ENCODE data around the gene SPACA4. TPM values are rescaled to one million over a fixed set of nuclear protein-coding genes. Genes with fewer than 3 reads are reported as not detected.

SPACA4 gene
- polyA plus RNA-seq, 2 of the 4 experiments (the other 2 are of a cell fraction): 0.08 to 0.12 TPM

DNA sequence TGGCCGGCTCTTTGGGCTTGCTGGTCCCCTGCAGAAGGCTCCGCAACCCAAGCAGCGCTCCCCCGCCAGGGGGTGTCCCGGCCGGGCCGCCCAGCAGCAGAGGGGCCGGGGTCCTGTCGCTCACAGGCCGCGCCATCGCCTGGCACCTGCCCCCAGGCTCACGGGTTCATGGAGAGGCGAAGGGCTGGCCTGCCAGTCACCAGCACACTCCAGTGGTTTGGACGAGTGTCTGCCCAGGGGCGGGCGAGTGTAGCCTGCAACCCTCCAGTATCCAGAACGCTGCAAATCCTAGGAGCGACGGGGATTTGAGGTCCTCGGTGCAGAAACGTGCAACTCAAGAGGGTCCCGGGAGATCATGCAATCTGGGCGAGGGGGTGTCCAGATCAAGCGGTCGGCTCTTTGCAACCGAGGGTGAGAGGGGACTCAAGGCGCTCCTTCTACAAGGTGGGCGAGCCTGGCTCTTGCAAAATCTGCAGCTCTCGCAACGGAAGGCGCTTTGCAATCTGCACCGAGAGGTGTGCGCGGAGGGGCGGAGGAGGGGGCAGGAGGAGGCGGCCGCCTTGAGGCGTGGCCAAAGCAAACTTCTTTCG, 30.4 kb downstream of the SPACA4 start, which contains the start of gene DBP (continued):
- TF ChIP-seq, protein P1, sequence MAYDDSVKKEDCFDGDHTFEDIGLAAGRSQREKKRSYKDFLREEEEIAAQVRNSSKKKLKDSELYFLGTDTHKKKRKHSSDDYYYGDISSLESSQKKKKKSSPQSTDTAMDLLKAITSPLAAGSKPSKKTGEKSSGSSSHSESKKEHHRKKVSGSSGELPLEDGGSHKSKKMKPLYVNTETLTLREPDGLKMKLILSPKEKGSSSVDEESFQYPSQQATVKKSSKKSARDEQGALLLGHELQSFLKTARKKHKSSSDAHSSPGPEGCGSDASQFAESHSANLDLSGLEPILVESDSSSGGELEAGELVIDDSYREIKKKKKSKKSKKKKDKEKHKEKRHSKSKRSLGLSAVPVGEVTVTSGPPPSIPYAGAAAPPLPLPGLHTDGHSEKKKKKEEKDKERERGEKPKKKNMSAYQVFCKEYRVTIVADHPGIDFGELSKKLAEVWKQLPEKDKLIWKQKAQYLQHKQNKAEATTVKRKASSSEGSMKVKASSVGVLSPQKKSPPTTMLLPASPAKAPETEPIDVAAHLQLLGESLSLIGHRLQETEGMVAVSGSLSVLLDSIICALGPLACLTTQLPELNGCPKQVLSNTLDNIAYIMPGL (CRISPR knock-in tag; IDR thresholded peaks at IDR 0.05; ENCODE audit: borderline replicate concordance): no peak
- TF ChIP-seq, protein P2, sequence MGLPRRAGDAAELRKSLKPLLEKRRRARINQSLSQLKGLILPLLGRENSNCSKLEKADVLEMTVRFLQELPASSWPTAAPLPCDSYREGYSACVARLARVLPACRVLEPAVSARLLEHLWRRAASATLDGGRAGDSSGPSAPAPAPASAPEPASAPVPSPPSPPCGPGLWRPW (IDR thresholded peaks at IDR 0.05): no peak
- no peak for TF ChIP-seq ESRRA (IDR thresholded peaks at IDR 0.05; ENCODE audit: borderline replicate concordance, low read length)
- TF ChIP-seq HDAC2 (IDR thresholded peaks at IDR 0.05): 0 out of 2 replicates have a peak, but pooled peaks have one; percentile 42
- no peak for TF ChIP-seq FOSB (CRISPR knock-in tag; IDR thresholded peaks at IDR 0.05)
- no peak for TF ChIP-seq ZSCAN20 (CRISPR knock-in tag; IDR thresholded peaks at IDR 0.05)
- peak; percentile 47 to 75; a peak in 3 of 4 replicates for TF ChIP-seq CEBPB (IDR thresholded peaks at IDR 0.05)
- TF ChIP-seq, protein P3, sequence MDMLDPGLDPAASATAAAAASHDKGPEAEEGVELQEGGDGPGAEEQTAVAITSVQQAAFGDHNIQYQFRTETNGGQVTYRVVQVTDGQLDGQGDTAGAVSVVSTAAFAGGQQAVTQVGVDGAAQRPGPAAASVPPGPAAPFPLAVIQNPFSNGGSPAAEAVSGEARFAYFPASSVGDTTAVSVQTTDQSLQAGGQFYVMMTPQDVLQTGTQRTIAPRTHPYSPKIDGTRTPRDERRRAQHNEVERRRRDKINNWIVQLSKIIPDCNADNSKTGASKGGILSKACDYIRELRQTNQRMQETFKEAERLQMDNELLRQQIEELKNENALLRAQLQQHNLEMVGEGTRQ (IDR thresholded peaks at IDR 0.05): no peak
- TF ChIP-seq RNF2 (IDR thresholded peaks at IDR 0.05; ENCODE audit: borderline replicate concordance, low read depth): 0 out of 2 replicates have a peak, but pooled peaks have one; percentile 24
- TF ChIP-seq POLR2A (IDR thresholded peaks at IDR 0.05; ENCODE audit: low read length): no peak

DNA sequence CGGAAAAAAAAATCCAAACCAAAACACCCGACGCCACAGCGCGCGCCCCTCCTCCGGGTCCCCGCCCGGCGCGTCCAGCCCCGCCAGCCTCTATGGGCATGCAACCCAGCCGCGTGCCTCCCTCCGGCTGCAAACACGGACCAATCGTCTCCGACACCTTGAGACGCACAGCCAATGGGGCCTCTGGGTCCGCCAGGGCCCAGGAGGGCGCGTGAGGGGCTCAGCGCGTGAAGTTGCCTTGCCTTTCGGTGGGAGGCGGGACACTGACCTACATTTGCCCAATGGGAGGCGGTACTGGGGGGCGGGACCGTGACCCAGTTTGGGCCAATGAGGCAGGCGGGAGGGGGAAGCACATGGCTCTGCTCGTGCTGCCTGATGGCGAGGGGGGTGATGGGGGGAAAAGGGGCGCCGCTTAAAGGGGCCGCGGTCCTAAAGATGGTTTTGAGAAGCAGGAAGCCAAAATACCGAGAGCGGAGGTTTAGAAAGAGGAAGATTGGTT, 31.0 kb downstream of the SPACA4 start:
- no peak for FAIRE-seq
- Histone ChIP-seq H3K4me3 (peak overlapping the region; percentile 71), H3K27ac (peak overlapping the region; percentile 89 to 92), H3K4me1 (peaks cover 44% of the 10 kb centered on the region), H3K9me3 (no peaks in the 10 kb centered on the region), H3K4me2 (peak overlapping the region; percentile 100)
- CTCF ChIA-PET: interaction anchor here (1.2 to 1.7 kb wide), 2 partner anchors 20 to 37 kb away, joined by 3 to 4 read pairs; no protein-coding TSS in a partner anchor
- TF ChIP-seq NPAS2 (CRISPR knock-in tag; IDR thresholded peaks at IDR 0.05; ENCODE audit: borderline replicate concordance) (peak; percentile 96), ZNF302 (CRISPR knock-in tag; IDR thresholded peaks at IDR 0.05) (no peak), HOXB5 (CRISPR knock-in tag; IDR thresholded peaks at IDR 0.05) (peak; percentile 66; the same call in 1 of the 2 replicates), ZC3H11A (IDR thresholded peaks at IDR 0.05) (no peak), CBX8 (IDR thresholded peaks at IDR 0.05) (no peak), BHLHE40 (IDR thresholded peaks at IDR 0.05; ENCODE audit: low read depth, low read length) (peak; percentile 77), EHMT2 (IDR thresholded peaks at IDR 0.05; ENCODE audit: low read depth) (no peak), NR3C1 (IDR thresholded peaks at IDR 0.05) (no peak), NFE2L2 (conservative IDR thresholded peaks at IDR 0.05; ENCODE audit: low read length) (0 out of 2 replicates have a peak, but pooled peaks have one; percentile 3), MAFK (IDR thresholded peaks at IDR 0.05; ENCODE audit: partially characterized antibody) (no peak), RFX5 (IDR thresholded peaks at IDR 0.05) (peak; percentile 40; the same call in 1 of the 2 replicates), KDM1A (IDR thresholded peaks at IDR 0.05; ENCODE audit: low read depth) (no peak), KDM5A (IDR thresholded peaks at IDR 0.05) (no peak), JUN (IDR thresholded peaks at IDR 0.05) (peak in 1 of 2 experiments; percentile 10; a peak in 1 of 5 replicates), GATA3 (IDR thresholded peaks at IDR 0.05; ENCODE audit: borderline replicate concordance) (peak; percentile 50; the same call in 1 of the 2 replicates), HOXA7 (CRISPR knock-in tag; IDR thresholded peaks at IDR 0.05) (no peak), MAZ (IDR thresholded peaks at IDR 0.05; ENCODE audit: borderline replicate concordance, low read depth, low read length) (peak; percentile 87; the same call in 1 of the 2 replicates), TFCP2L1 (CRISPR knock-in tag; IDR thresholded peaks at IDR 0.05) (no peak; the same call in 1 of the 2 replicates), MYC (IDR thresholded peaks at IDR 0.05; ENCODE audit: borderline replicate concordance, low read length) (no peak; the same call in 1 of the 2 replicates)
- TF ChIP-seq, protein P4, sequence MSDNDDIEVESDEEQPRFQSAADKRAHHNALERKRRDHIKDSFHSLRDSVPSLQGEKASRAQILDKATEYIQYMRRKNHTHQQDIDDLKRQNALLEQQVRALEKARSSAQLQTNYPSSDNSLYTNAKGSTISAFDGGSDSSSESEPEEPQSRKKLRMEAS (IDR thresholded peaks at IDR 0.05): peak; percentile 100
- TF ChIP-seq, protein P5, sequence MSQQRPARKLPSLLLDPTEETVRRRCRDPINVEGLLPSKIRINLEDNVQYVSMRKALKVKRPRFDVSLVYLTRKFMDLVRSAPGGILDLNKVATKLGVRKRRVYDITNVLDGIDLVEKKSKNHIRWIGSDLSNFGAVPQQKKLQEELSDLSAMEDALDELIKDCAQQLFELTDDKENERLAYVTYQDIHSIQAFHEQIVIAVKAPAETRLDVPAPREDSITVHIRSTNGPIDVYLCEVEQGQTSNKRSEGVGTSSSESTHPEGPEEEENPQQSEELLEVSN (IDR thresholded peaks at IDR 0.05; ENCODE audit: borderline replicate concordance, low read depth): peak; percentile 99
- TF ChIP-seq, protein P6, sequence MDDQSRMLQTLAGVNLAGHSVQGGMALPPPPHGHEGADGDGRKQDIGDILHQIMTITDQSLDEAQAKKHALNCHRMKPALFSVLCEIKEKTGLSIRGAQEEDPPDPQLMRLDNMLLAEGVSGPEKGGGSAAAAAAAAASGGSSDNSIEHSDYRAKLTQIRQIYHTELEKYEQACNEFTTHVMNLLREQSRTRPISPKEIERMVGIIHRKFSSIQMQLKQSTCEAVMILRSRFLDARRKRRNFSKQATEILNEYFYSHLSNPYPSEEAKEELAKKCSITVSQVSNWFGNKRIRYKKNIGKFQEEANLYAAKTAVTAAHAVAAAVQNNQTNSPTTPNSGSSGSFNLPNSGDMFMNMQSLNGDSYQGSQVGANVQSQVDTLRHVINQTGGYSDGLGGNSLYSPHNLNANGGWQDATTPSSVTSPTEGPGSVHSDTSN (IDR thresholded peaks at IDR 0.05): peak; percentile 5; the same call in 1 of the 2 replicates
- TF ChIP-seq, protein P3 (IDR thresholded peaks at IDR 0.05): peak; percentile 90
- ATAC-seq: peak; percentile 72 to 87
- POLR2A ChIA-PET: interaction anchor here (0.6 to 1.4 kb wide), 4 partner anchors 10 to 608 kb away, joined by 3 to 5 read pairs (median 4); partner anchors contain the start of genes RPL18 and SPHK2
- DNase-seq (ENCODE audit: low read depth in 1 of 2, low spot score in 1 of 2): peak; percentile 100
- WGBS (ENCODE audit: missing lambda C conversion rate): 2% methylated on average over 13 of the region's 38 CpGs

All from A549 (cell line).